GM21528 (cell line): ENCODE results near the gene THAP7.

Experiments used
- ATAC-seq: cut with Tn5 transposase; IDR thresholded peaks from one replicate; pipeline ENCODE4 v1.9.1; 2021; ENCODE audit warnings: mild to moderate bottlenecking, moderate library complexity; ENCODE audit not compliant: unreplicated experiment, low FRiP score

Gene THAP7

GRCh38 chr22:20995329-20996030, 6.4 kb downstream of the THAP7 start:
- no peak for ATAC-seq

- no peak for ATAC-seq
Measured at GRCh38 chr22:20994902-20995241, 7.0 kb downstream of the THAP7 start.

GRCh38 chr22:20994128-20994901, 7.6 kb downstream of the THAP7 start:
- no peak for ATAC-seq

- ATAC-seq: no peak
Measured at GRCh38 chr22:20993304-20994127, 8.4 kb downstream of the THAP7 start.

- ATAC-seq: no peak
Measured at GRCh38 chr22:20992456-20993303, 9.2 kb downstream of the THAP7 start.

GRCh38 chr22:20992056-20992442, 9.9 kb downstream of the THAP7 start:
- no peak for ATAC-seq

- ATAC-seq: no peak
Measured at GRCh38 chr22:20991252-20992055, 10.5 kb downstream of the THAP7 start.

- ATAC-seq: no peak
Measured at GRCh38 chr22:20990184-20991180, 11.4 kb downstream of the THAP7 start.

- no peak for ATAC-seq
Measured at GRCh38 chr22:20989323-20990138, 12.4 kb downstream of the THAP7 start.

- ATAC-seq: no peak
Measured at GRCh38 chr22:20988573-20989322, 13.2 kb downstream of the THAP7 start.

- ATAC-seq: no peak
Measured at GRCh38 chr22:20987375-20987774, 14.5 kb downstream of the THAP7 start.

- ATAC-seq: no peak
Measured at GRCh38 chr22:20986365-20986764, 15.6 kb downstream of the THAP7 start.

GRCh38 chr22:20985720-20986119, 16.2 kb downstream of the THAP7 start:
- no peak for ATAC-seq

GRCh38 chr22:20983081-20983771, 18.7 kb downstream of the THAP7 start:
- ATAC-seq: no peak

- peak; percentile 14 for ATAC-seq
Measured at GRCh38 chr22:20982563-20982882, 19.4 kb downstream of the THAP7 start.

GRCh38 chr22:20981787-20982562, 19.9 kb downstream of the THAP7 start, which contains the start of gene LZTR1:
Gene LZTR1 (plus strand): TSS chr22:20982297. CDS start chr22:20982372, 75 bp downstream.
- peak; percentile 56 for ATAC-seq
